ENCODE results near the gene IDH3A. TPM values are rescaled to one million over a fixed set of nuclear protein-coding genes. Genes with fewer than 3 reads are reported as not detected.

The IDH3A gene
- 49.3 and 57.2 TPM in 2 replicates for total RNA-seq (2014; rRNA removed; shearing (Covaris generic); ENCODE audit: low replicate concordance)

GRCh38 chr15:78149068-78149804 is at the start of gene IDH3A:
TSS of gene IDH3A (plus strand) at chr15:78149362. CDS start at chr15:78149404, 42 bp downstream.
- H3K9me2 ChIP-seq (replicated peaks; ENCODE audit: insufficient read depth, low read length), result no peaks in the 10 kb centered on the region
- H3K9me3 ChIP-seq (ENCODE audit: low read length), result no peaks in the 10 kb centered on the region
- peak within 1 kb of the TSS; percentile 79 for H3K4me3 ChIP-seq (ENCODE audit: low read length)

GRCh38 chr15:78100886-78101285 is 48.3 kb upstream of the IDH3A start:
- Histone ChIP-seq H3K9me2 (replicated peaks; ENCODE audit: insufficient read depth, low read length) (no peaks in the 10 kb centered on the region), H3K9ac (ENCODE audit: low read length) (no peak overlapping the region), H3K4me3 (ENCODE audit: low read length) (no peak overlapping the region), H3K4me1 (ENCODE audit: low read length) (no peaks in the 10 kb centered on the region), H3K36me3 (ENCODE audit: insufficient read depth, low read length) (no peaks in the 10 kb centered on the region), H4K20me1 (ENCODE audit: insufficient read depth, low read depth, low read length) (no peaks in the 10 kb centered on the region), H3K27ac (ENCODE audit: low read length) (no peak overlapping the region), H2AFZ (ENCODE audit: low read length) (no peak overlapping the region), H3K27me3 (ENCODE audit: low read length) (no peaks in the 10 kb centered on the region), H3K9me3 (ENCODE audit: low read length) (no peaks in the 10 kb centered on the region), H3K4me2 (ENCODE audit: low read depth, low read length, poor library complexity, severe bottlenecking) (no peak overlapping the region), H3K79me2 (ENCODE audit: low read length) (no peaks in the 10 kb centered on the region)
- DNase-seq, result no peak

More at GRCh38 chr15:78149068-78149804, at the start of gene IDH3A:
- Histone ChIP-seq H3K27me3 (ENCODE audit: low read length) (no peaks in the 10 kb centered on the region), H2AFZ (ENCODE audit: low read length) (peak within 1 kb of the TSS; percentile 70), H3K4me2 (ENCODE audit: low read depth, low read length, poor library complexity, severe bottlenecking) (peak within 1 kb of the TSS; percentile 100), H3K79me2 (ENCODE audit: low read length) (peaks cover 52% of the 10 kb centered on the region), H3K27ac (ENCODE audit: low read length) (peak within 1 kb of the TSS; percentile 52; the same call in 1 of the 2 replicates), H3K36me3 (ENCODE audit: insufficient read depth, low read length) (peaks cover 9% of the 10 kb centered on the region; the same call in 1 of the 2 replicates), H3K9ac (ENCODE audit: low read length) (peak within 1 kb of the TSS; percentile 88), H3K4me1 (ENCODE audit: low read length) (peaks cover 17% of the 10 kb centered on the region), H4K20me1 (ENCODE audit: insufficient read depth, low read depth, low read length) (no peaks in the 10 kb centered on the region)
- DNase-seq, result peak; percentile 99

GRCh38 chr15:78101423-78102105 is 47.6 kb upstream of the IDH3A start:
- no peaks in the 10 kb centered on the region for H3K36me3 ChIP-seq (ENCODE audit: insufficient read depth, low read length)
- no peak overlapping the region for H3K9ac ChIP-seq (ENCODE audit: low read length)
- no peaks in the 10 kb centered on the region for H3K4me1 ChIP-seq (ENCODE audit: low read length)
- H3K4me2 ChIP-seq (ENCODE audit: low read depth, low read length, poor library complexity, severe bottlenecking), result no peak overlapping the region
- no peaks in the 10 kb centered on the region for H3K79me2 ChIP-seq (ENCODE audit: low read length)
- DNase-seq, result no peak
- no peaks in the 10 kb centered on the region for H4K20me1 ChIP-seq (ENCODE audit: insufficient read depth, low read depth, low read length)
- H3K9me2 ChIP-seq (replicated peaks; ENCODE audit: insufficient read depth, low read length), result no peaks in the 10 kb centered on the region
- no peaks in the 10 kb centered on the region for H3K27me3 ChIP-seq (ENCODE audit: low read length)
- H3K4me3 ChIP-seq (ENCODE audit: low read length), result no peak overlapping the region
- no peak overlapping the region for H3K27ac ChIP-seq (ENCODE audit: low read length)
- no peaks in the 10 kb centered on the region for H3K9me3 ChIP-seq (ENCODE audit: low read length)
- H2AFZ ChIP-seq (ENCODE audit: low read length), result no peak overlapping the region

GRCh38 chr15:78102211-78102610 is 47.0 kb upstream of the IDH3A start:
- Histone ChIP-seq H3K79me2 (ENCODE audit: low read length) (no peaks in the 10 kb centered on the region), H3K4me1 (ENCODE audit: low read length) (no peaks in the 10 kb centered on the region), H3K9ac (ENCODE audit: low read length) (no peak overlapping the region), H3K27ac (ENCODE audit: low read length) (no peak overlapping the region), H3K4me2 (ENCODE audit: low read depth, low read length, poor library complexity, severe bottlenecking) (no peak overlapping the region), H3K9me3 (ENCODE audit: low read length) (no peaks in the 10 kb centered on the region), H3K27me3 (ENCODE audit: low read length) (no peaks in the 10 kb centered on the region), H4K20me1 (ENCODE audit: insufficient read depth, low read depth, low read length) (no peaks in the 10 kb centered on the region), H3K4me3 (ENCODE audit: low read length) (no peak overlapping the region), H2AFZ (ENCODE audit: low read length) (no peak overlapping the region), H3K36me3 (ENCODE audit: insufficient read depth, low read length) (no peaks in the 10 kb centered on the region), H3K9me2 (replicated peaks; ENCODE audit: insufficient read depth, low read length) (no peaks in the 10 kb centered on the region)
- no peak for DNase-seq

GRCh38 chr15:78102741-78103140 is 46.4 kb upstream of the IDH3A start:
- H2AFZ ChIP-seq (ENCODE audit: low read length), result no peak overlapping the region
- no peaks in the 10 kb centered on the region for H3K4me1 ChIP-seq (ENCODE audit: low read length)
- no peaks in the 10 kb centered on the region for H3K9me3 ChIP-seq (ENCODE audit: low read length)
- no peaks in the 10 kb centered on the region for H3K36me3 ChIP-seq (ENCODE audit: insufficient read depth, low read length)
- no peaks in the 10 kb centered on the region for H3K27me3 ChIP-seq (ENCODE audit: low read length)
- DNase-seq, result no peak
- no peak overlapping the region for H3K9ac ChIP-seq (ENCODE audit: low read length)
- no peak overlapping the region for H3K27ac ChIP-seq (ENCODE audit: low read length)
- H4K20me1 ChIP-seq (ENCODE audit: insufficient read depth, low read depth, low read length), result no peaks in the 10 kb centered on the region
- H3K4me3 ChIP-seq (ENCODE audit: low read length), result no peak overlapping the region
- no peak overlapping the region for H3K4me2 ChIP-seq (ENCODE audit: low read depth, low read length, poor library complexity, severe bottlenecking)
- no peaks in the 10 kb centered on the region for H3K9me2 ChIP-seq (replicated peaks; ENCODE audit: insufficient read depth, low read length)
- H3K79me2 ChIP-seq (ENCODE audit: low read length), result no peaks in the 10 kb centered on the region

- no peaks in the 10 kb centered on the region for H4K20me1 ChIP-seq (ENCODE audit: insufficient read depth, low read depth, low read length)
- no peak for DNase-seq
Measured at GRCh38 chr15:78103406-78104118, 45.6 kb upstream of the IDH3A start.

GRCh38 chr15:78104119-78104479 is 45.1 kb upstream of the IDH3A start:
- H3K9me2 ChIP-seq (replicated peaks; ENCODE audit: insufficient read depth, low read length), result no peaks in the 10 kb centered on the region
- no peak overlapping the region for H2AFZ ChIP-seq (ENCODE audit: low read length)
- H3K9me3 ChIP-seq (ENCODE audit: low read length), result no peaks in the 10 kb centered on the region
- H3K4me2 ChIP-seq (ENCODE audit: low read depth, low read length, poor library complexity, severe bottlenecking), result no peak overlapping the region
- no peak overlapping the region for H3K27ac ChIP-seq (ENCODE audit: low read length)
- no peaks in the 10 kb centered on the region for H3K36me3 ChIP-seq (ENCODE audit: insufficient read depth, low read length)
- DNase-seq, result no peak
- no peaks in the 10 kb centered on the region for H3K27me3 ChIP-seq (ENCODE audit: low read length)
- H3K4me1 ChIP-seq (ENCODE audit: low read length), result no peaks in the 10 kb centered on the region
- no peak overlapping the region for H3K9ac ChIP-seq (ENCODE audit: low read length)
- H4K20me1 ChIP-seq (ENCODE audit: insufficient read depth, low read depth, low read length), result no peaks in the 10 kb centered on the region
- H3K79me2 ChIP-seq (ENCODE audit: low read length), result no peaks in the 10 kb centered on the region
- no peak overlapping the region for H3K4me3 ChIP-seq (ENCODE audit: low read length)

More at GRCh38 chr15:78103406-78104118, 45.6 kb upstream of the IDH3A start:
- H3K27ac ChIP-seq (ENCODE audit: low read length), result no peak overlapping the region
- no peaks in the 10 kb centered on the region for H3K4me1 ChIP-seq (ENCODE audit: low read length)
- no peak overlapping the region for H3K4me2 ChIP-seq (ENCODE audit: low read depth, low read length, poor library complexity, severe bottlenecking)
- H3K4me3 ChIP-seq (ENCODE audit: low read length), result no peak overlapping the region
- H3K9me2 ChIP-seq (replicated peaks; ENCODE audit: insufficient read depth, low read length), result no peaks in the 10 kb centered on the region
- no peaks in the 10 kb centered on the region for H3K79me2 ChIP-seq (ENCODE audit: low read length)
- no peaks in the 10 kb centered on the region for H3K9me3 ChIP-seq (ENCODE audit: low read length)
- no peaks in the 10 kb centered on the region for H3K27me3 ChIP-seq (ENCODE audit: low read length)
- H2AFZ ChIP-seq (ENCODE audit: low read length), result no peak overlapping the region
- H3K9ac ChIP-seq (ENCODE audit: low read length), result no peak overlapping the region
- no peaks in the 10 kb centered on the region for H3K36me3 ChIP-seq (ENCODE audit: insufficient read depth, low read length)
